Testis (tissue), 2 donors: ENCODE results near the gene SLC10A6.

ENCODE experiments used
- CTCF ChIP-seq, 3 experiments: fragments of 450-650 bp in 2 of 3; fragments of 200-600 bp in 1 of 3; sonication (generic) in 1 of 3; IDR thresholded peaks; one replicate each; pipeline ENCODE4 v1.5.1; 2016 to 2019; ENCODE audit warnings: antibody characterized with exemption in 3 of 3, mild to moderate bottlenecking in 2 of 3, moderate library complexity in 1 of 3
- POLR2A ChIP-seq: fragments of 450-650 bp; IDR thresholded peaks from one replicate; pipeline ENCODE4 v1.6.1; 2017; ENCODE audit warnings: antibody characterized with exemption, mild to moderate bottlenecking, moderate library complexity

GRCh38 chr4:86855572-86855971 lies 6.4 kb upstream of the SLC10A6 start:
- no peak for TF ChIP-seq CTCF (IDR thresholded peaks at IDR 0.05)
- no peak for TF ChIP-seq POLR2A
